ENCODE measurements around the gene MAP3K4. TPM values are rescaled to one million over a fixed set of nuclear protein-coding genes. Genes with fewer than 3 reads are reported as not detected.

MAP3K4 gene
- total and polyA plus RNA-seq, 4 experiments from 2014 or later, result 5.7 to 90.1 (median 54.4) TPM

GRCh38 chr6:161001421-161001820 is 9.9 kb downstream of the MAP3K4 start:
- Histone ChIP-seq H3K9me3 (ENCODE audit: control insufficient read depth in 1 of 2, low read length in 2 of 2) (no peaks in the 10 kb centered on the region), H3K4me3 (ENCODE audit: low read length in 2 of 2) (no peak overlapping the region), H3K36me3 (ENCODE audit: insufficient read depth, low read length) (no peaks in the 10 kb centered on the region), H3K27me3 (ENCODE audit: insufficient read depth, low read length) (no peaks in the 10 kb centered on the region), H3K27ac (ENCODE audit: low read depth, low read length) (no peak overlapping the region), H3K4me1 (ENCODE audit: insufficient read depth, low read length) (peaks cover 10% of the 10 kb centered on the region)
- POLR2A ChIA-PET (ENCODE audit: partially characterized antibody), result no interaction called here
- DNase-seq, result no peak
- Mint-ChIP-seq H3K27me3 (no peaks in the 10 kb centered on the region), H3K27ac (peak overlapping the region in 1 of 7 donors; percentile 49), H3K4me3 (no peak overlapping the region), H3K9me3 (no peaks in the 10 kb centered on the region), H3K36me3 (peaks cover 3 to 6% of the 10 kb centered on the region in 2 donors), H3K4me1 (peaks cover 19 to 50% (median 40%) of the 10 kb centered on the region in 4 donors)
- CTCF ChIA-PET (ENCODE audit: partially characterized antibody), result interaction anchor here (1.4 to 1.9 kb wide), 2 partner anchors 9 to 369 kb away, joined by 3 to 5 read pairs; no protein-coding TSS in a partner anchor
- intact Hi-C loops (cut with micrococcal nuclease), result no loop called here

DNA sequence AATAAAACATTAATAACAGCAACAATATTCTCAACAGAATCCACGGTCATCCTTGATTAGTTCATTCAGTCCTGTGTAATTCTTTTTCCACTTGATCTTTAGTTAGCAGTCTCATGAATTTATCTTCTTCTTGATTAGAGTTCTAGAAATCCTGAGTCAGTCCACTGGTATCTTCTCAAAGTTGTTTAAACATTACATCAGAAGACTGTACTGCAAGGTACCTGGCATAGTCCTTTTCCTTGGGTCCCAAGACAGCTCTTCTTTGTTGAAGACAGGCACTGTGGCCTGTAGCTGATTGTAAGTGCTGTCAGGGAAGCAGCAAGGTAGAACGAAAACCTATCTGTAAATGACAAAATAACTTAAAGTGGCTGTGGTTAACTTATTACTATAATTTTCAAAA is 11.8 kb downstream of the MAP3K4 start:
- CTCF ChIA-PET (ENCODE audit: partially characterized antibody), result interaction anchor here (1.3 kb wide), 1 partner anchor 370 kb away, joined by 3 read pairs; no protein-coding TSS in a partner anchor
- POLR2A ChIA-PET (ENCODE audit: partially characterized antibody), result no interaction called here

DNA sequence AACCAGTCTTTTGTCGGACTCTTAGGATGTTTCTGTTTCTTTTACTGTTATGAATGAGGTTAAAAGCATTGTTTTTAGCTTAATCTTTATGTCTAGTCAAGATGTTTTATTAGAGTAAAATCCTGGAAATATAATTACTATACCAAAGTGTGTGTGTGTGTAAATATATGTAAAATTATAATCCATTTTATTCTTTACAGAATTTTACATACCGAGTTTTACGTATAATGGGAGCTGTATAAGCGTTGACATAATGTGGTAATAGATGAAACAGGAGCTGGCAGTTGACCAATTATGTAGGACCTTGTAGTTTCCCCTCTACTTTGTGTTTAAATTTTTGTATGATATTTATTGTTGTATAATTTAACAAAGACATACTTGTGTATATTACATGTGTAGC is 16.7 kb downstream of the MAP3K4 start:
- CTCF ChIA-PET (ENCODE audit: partially characterized antibody), result interaction anchor here (0.7 to 1.7 kb wide), 4 partner anchors 9 to 365 kb away, joined by 3 to 6 read pairs (median 4); no protein-coding TSS in a partner anchor
- H3K36me3 ChIP-seq (ENCODE audit: insufficient read depth, low read length), result no peaks in the 10 kb centered on the region
- no peaks in the 10 kb centered on the region for H3K27me3 Mint-ChIP-seq
- peaks cover 0 to 4% of the 10 kb centered on the region in 2 donors for H3K36me3 Mint-ChIP-seq
- no peaks in the 10 kb centered on the region for H3K9me3 Mint-ChIP-seq
- H3K4me3 ChIP-seq (ENCODE audit: low read length in 2 of 2), result no peak overlapping the region
- POLR2A ChIA-PET (ENCODE audit: partially characterized antibody), result no interaction called here
- H3K4me1 Mint-ChIP-seq, result peaks cover 26 to 56% (median 34%) of the 10 kb centered on the region in 4 donors
- no peaks in the 10 kb centered on the region for H3K27me3 ChIP-seq (ENCODE audit: insufficient read depth, low read length)
- H3K4me3 Mint-ChIP-seq, result no peak overlapping the region
- no peak overlapping the region for H3K27ac Mint-ChIP-seq
- no peaks in the 10 kb centered on the region for H3K9me3 ChIP-seq (ENCODE audit: control insufficient read depth in 1 of 2, low read length in 2 of 2)
- no peak for DNase-seq
- peaks cover 6% of the 10 kb centered on the region for H3K4me1 ChIP-seq (ENCODE audit: insufficient read depth, low read length)
- no peak overlapping the region for H3K27ac ChIP-seq (ENCODE audit: low read depth, low read length)
- intact Hi-C loops (cut with micrococcal nuclease), result no loop called here

More for the DNA sequence above, 11.8 kb downstream of the MAP3K4 start:
- H3K9me3 Mint-ChIP-seq, result no peaks in the 10 kb centered on the region
- no peaks in the 10 kb centered on the region for H3K9me3 ChIP-seq (ENCODE audit: control insufficient read depth in 1 of 2, low read length in 2 of 2)
- DNase-seq, result no peak
- intact Hi-C loops (cut with micrococcal nuclease), result no loop called here
- peak overlapping the region in 1 of 7 donors; percentile 12 for H3K27ac Mint-ChIP-seq
- H3K4me3 Mint-ChIP-seq, result no peak overlapping the region
- H3K4me3 ChIP-seq (ENCODE audit: low read length in 2 of 2), result no peak overlapping the region
- peaks cover 20 to 42% (median 37%) of the 10 kb centered on the region in 4 donors for H3K4me1 Mint-ChIP-seq
- no peaks in the 10 kb centered on the region for H3K27me3 ChIP-seq (ENCODE audit: insufficient read depth, low read length)
- peaks cover 0 to 3% of the 10 kb centered on the region in 2 donors for H3K36me3 Mint-ChIP-seq
- peaks cover 6% of the 10 kb centered on the region for H3K4me1 ChIP-seq (ENCODE audit: insufficient read depth, low read length)
- H3K36me3 ChIP-seq (ENCODE audit: insufficient read depth, low read length), result no peaks in the 10 kb centered on the region
- H3K27me3 Mint-ChIP-seq, result no peaks in the 10 kb centered on the region
- H3K27ac ChIP-seq (ENCODE audit: low read depth, low read length), result no peak overlapping the region

GRCh38 chr6:161009991-161010390 is 18.4 kb downstream of the MAP3K4 start:
- Histone ChIP-seq H3K9me3 (ENCODE audit: control insufficient read depth in 1 of 2, low read length in 2 of 2) (no peaks in the 10 kb centered on the region), H3K27ac (ENCODE audit: low read depth, low read length) (no peak overlapping the region), H3K27me3 (ENCODE audit: insufficient read depth, low read length) (no peaks in the 10 kb centered on the region), H3K4me1 (ENCODE audit: insufficient read depth, low read length) (peaks cover 6% of the 10 kb centered on the region), H3K4me3 (ENCODE audit: low read length in 2 of 2) (no peak overlapping the region), H3K36me3 (ENCODE audit: insufficient read depth, low read length) (no peaks in the 10 kb centered on the region)
- Mint-ChIP-seq H3K27ac (no peak overlapping the region), H3K4me3 (no peak overlapping the region), H3K9me3 (no peaks in the 10 kb centered on the region), H3K4me1 (peaks cover 30 to 68% (median 43%) of the 10 kb centered on the region in 4 donors), H3K36me3 (peaks cover 2 to 12% of the 10 kb centered on the region in 2 donors), H3K27me3 (no peaks in the 10 kb centered on the region)
- CTCF ChIA-PET (ENCODE audit: partially characterized antibody), result interaction anchor here (1.3 kb wide), 1 partner anchor 79 kb away, joined by 3 read pairs; no protein-coding TSS in a partner anchor
- intact Hi-C loops (cut with micrococcal nuclease), result no loop called here
- no peak for DNase-seq
- POLR2A ChIA-PET (ENCODE audit: partially characterized antibody), result no interaction called here

DNA sequence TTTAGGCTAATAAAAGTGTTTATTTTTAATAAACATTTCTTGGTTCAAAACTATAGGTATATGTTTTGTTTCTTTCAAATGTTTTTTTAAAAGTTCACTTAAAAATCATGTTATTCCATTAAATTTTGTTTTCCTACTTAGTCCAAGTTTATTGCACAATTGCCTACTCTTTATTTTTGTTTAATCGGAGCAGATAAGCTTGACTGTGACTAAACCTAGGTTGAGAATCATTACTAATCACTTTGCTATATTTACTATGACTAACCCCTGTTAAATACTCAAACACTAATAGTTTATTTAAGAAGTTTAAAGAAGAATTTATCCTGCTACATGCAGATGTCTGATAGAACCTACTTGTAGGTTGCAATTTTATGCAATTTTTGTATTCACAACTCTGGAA is 18.8 kb downstream of the MAP3K4 start:
- Mint-ChIP-seq H3K4me3 (peak overlapping the region in 1 of 8 donors; percentile 13), H3K27ac (peak overlapping the region in 1 of 7 donors; percentile 33), H3K27me3 (no peaks in the 10 kb centered on the region), H3K9me3 (no peaks in the 10 kb centered on the region), H3K4me1 (peaks cover 34 to 73% (median 47%) of the 10 kb centered on the region in 4 donors), H3K36me3 (peaks cover 3 to 16% of the 10 kb centered on the region in 2 donors)
- no peaks in the 10 kb centered on the region for H3K9me3 ChIP-seq (ENCODE audit: control insufficient read depth in 1 of 2, low read length in 2 of 2)
- ChIA-PET POLR2A (ENCODE audit: partially characterized antibody) (no interaction called here), CTCF (ENCODE audit: partially characterized antibody) (no interaction called here)
- no peak overlapping the region for H3K4me3 ChIP-seq (ENCODE audit: low read length in 2 of 2)
- H3K27me3 ChIP-seq (ENCODE audit: insufficient read depth, low read length), result no peaks in the 10 kb centered on the region
- no peak for DNase-seq
- peaks cover 6% of the 10 kb centered on the region for H3K4me1 ChIP-seq (ENCODE audit: insufficient read depth, low read length)
- H3K36me3 ChIP-seq (ENCODE audit: insufficient read depth, low read length), result no peaks in the 10 kb centered on the region
- no peak overlapping the region for H3K27ac ChIP-seq (ENCODE audit: low read depth, low read length)
- intact Hi-C loops (cut with micrococcal nuclease), result no loop called here

GRCh38 chr6:161011492-161012480 is 20.2 kb downstream of the MAP3K4 start:
- H3K36me3 Mint-ChIP-seq, result peaks cover 3 to 24% of the 10 kb centered on the region in 2 donors
- CTCF ChIA-PET (ENCODE audit: partially characterized antibody), result interaction anchor here (0.6 to 0.8 kb wide), 2 partner anchors 72 to 360 kb away, joined by 3 to 4 read pairs; no protein-coding TSS in a partner anchor

DNA sequence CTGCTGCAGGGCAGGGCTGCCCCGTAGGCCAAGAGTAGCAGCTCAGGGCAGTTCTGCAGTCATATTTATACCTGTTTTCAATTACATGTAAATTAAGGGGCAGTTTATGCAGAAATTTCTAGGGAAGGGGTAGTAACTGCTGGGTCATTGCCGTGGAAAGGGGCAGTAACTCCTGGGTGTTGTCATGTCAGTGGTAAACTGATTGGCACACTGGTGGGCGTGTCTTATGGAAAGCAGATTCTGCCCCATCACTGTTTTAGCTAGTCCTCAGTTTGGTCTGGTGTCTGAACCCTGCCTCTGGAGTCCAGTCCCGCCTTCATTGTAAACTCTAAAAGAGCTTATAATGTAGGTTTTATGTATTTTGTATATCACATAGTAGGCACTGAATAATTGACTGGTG is 22.1 kb downstream of the MAP3K4 start:
- ChIA-PET POLR2A (ENCODE audit: partially characterized antibody) (no interaction called here), CTCF (ENCODE audit: partially characterized antibody) (no interaction called here)
- Mint-ChIP-seq H3K4me3 (no peak overlapping the region), H3K27ac (peak overlapping the region in 2 of 7 donors; percentile 45 to 66), H3K9me3 (no peaks in the 10 kb centered on the region), H3K27me3 (no peaks in the 10 kb centered on the region), H3K4me1 (peaks cover 34 to 80% (median 59%) of the 10 kb centered on the region in 4 donors), H3K36me3 (peaks cover 3 to 24% of the 10 kb centered on the region in 2 donors)
- Histone ChIP-seq H3K4me3 (ENCODE audit: low read length in 2 of 2) (no peak overlapping the region), H3K27ac (ENCODE audit: low read depth, low read length) (no peak overlapping the region), H3K27me3 (ENCODE audit: insufficient read depth, low read length) (no peaks in the 10 kb centered on the region), H3K36me3 (ENCODE audit: insufficient read depth, low read length) (no peaks in the 10 kb centered on the region), H3K9me3 (ENCODE audit: control insufficient read depth in 1 of 2, low read length in 2 of 2) (no peaks in the 10 kb centered on the region), H3K4me1 (ENCODE audit: insufficient read depth, low read length) (no peaks in the 10 kb centered on the region)
- intact Hi-C loops (cut with micrococcal nuclease), result no loop called here
- DNase-seq, result no peak

More at GRCh38 chr6:161011492-161012480, 20.2 kb downstream of the MAP3K4 start:
- peak overlapping the region in 4 of 7 donors; percentile 4 to 43 (median 16) for H3K27ac Mint-ChIP-seq
- H3K9me3 ChIP-seq (ENCODE audit: control insufficient read depth in 1 of 2, low read length in 2 of 2), result no peaks in the 10 kb centered on the region
- H3K4me1 Mint-ChIP-seq, result peaks cover 39 to 83% (median 56%) of the 10 kb centered on the region in 4 donors
- H3K27me3 ChIP-seq (ENCODE audit: insufficient read depth, low read length), result no peaks in the 10 kb centered on the region
- H3K27ac ChIP-seq (ENCODE audit: low read depth, low read length), result no peak overlapping the region
- H3K4me3 Mint-ChIP-seq, result peak overlapping the region in 2 of 8 donors; percentile 6 to 57
- no peaks in the 10 kb centered on the region for H3K36me3 ChIP-seq (ENCODE audit: insufficient read depth, low read length)
- no peaks in the 10 kb centered on the region for H3K9me3 Mint-ChIP-seq
- DNase-seq, result no peak
- H3K4me1 ChIP-seq (ENCODE audit: insufficient read depth, low read length), result no peaks in the 10 kb centered on the region
- intact Hi-C loops (cut with micrococcal nuclease), result no loop called here
- no peak overlapping the region for H3K4me3 ChIP-seq (ENCODE audit: low read length in 2 of 2)
- H3K27me3 Mint-ChIP-seq, result no peaks in the 10 kb centered on the region
- POLR2A ChIA-PET (ENCODE audit: partially characterized antibody), result no interaction called here

Measured in CD4-positive, alpha-beta memory T cell (primary cell).